DOHH2 (cell line): ENCODE results near the gene GNAO1.

Experiments
- H3F3A ChIP-seq: fragments of 200-600 bp; sonication (generic), shearing (Covaris generic); 2 replicates; pipeline ENCODE4 v1.6.0; 2016; ENCODE audit warnings: antibody characterized with exemption, mild to moderate bottlenecking; ENCODE audit not compliant: control insufficient read depth, insufficient read depth
- H3K27ac ChIP-seq: fragments of 200-600 bp; sonication (generic); 2 replicates; pipeline ENCODE4 v1.5.1; 2014; ENCODE audit warnings: low read depth, mild to moderate bottlenecking, low read length, moderate library complexity
- H3K27me3 ChIP-seq: fragments of 200-600 bp; sonication (generic); 2 replicates; pipeline ENCODE4 v1.6.1; 2014; ENCODE audit warnings: mild to moderate bottlenecking, low read length, mixed read lengths; ENCODE audit not compliant: control insufficient read depth
- H3K36me3 ChIP-seq: fragments of 200-600 bp; sonication (generic); 2 replicates; pipeline ENCODE4 v1.6.1; 2014; ENCODE audit warnings: mild to moderate bottlenecking, low read length, moderate library complexity, mixed read lengths; ENCODE audit not compliant: control insufficient read depth
- H3K4me1 ChIP-seq: fragments of 200-600 bp; sonication (generic); 2 replicates; pipeline ENCODE4 v1.6.1; 2014; ENCODE audit warnings: mild to moderate bottlenecking, low read length, mixed read lengths; ENCODE audit not compliant: control insufficient read depth
- H3K4me2 ChIP-seq: fragments of 200-600 bp; sonication (generic); 2 replicates; pipeline ENCODE4 v1.6.0; 2014; ENCODE audit warnings: mild to moderate bottlenecking, low read length, moderate library complexity
- H3K4me3 ChIP-seq: fragments of 200-600 bp; sonication (generic); 2 replicates; pipeline ENCODE4 v1.5.1; 2014; ENCODE audit warnings: mild to moderate bottlenecking, low read length, mixed read lengths
- H3K79me2 ChIP-seq: fragments of 200-600 bp; sonication (generic); 2 replicates; pipeline ENCODE4 v1.6.1; 2014; ENCODE audit warnings: mild to moderate bottlenecking, low read length, mixed read lengths; ENCODE audit not compliant: control insufficient read depth
- H3K9me2 ChIP-seq: fragments of 200-600 bp; sonication (generic); replicated peaks from 2 replicates; pipeline ENCODE4 v1.6.1; 2014; ENCODE audit warnings: mild to moderate bottlenecking, low read length, mixed read lengths; ENCODE audit not compliant: control insufficient read depth
- H3K9me3 ChIP-seq: fragments of 200-600 bp; sonication (generic); 2 replicates; pipeline ENCODE4 v1.6.1; 2014; ENCODE audit warnings: antibody characterized with exemption, low read length, mixed read lengths; ENCODE audit not compliant: control insufficient read depth, insufficient read depth
- H4K20me1 ChIP-seq: fragments of 200-600 bp; sonication (generic); 2 replicates; pipeline ENCODE4 v1.6.0; 2014; ENCODE audit warnings: low read depth, mild to moderate bottlenecking, antibody characterized with exemption, low read length, moderate library complexity; ENCODE audit not compliant: control insufficient read depth, insufficient read depth
- EZH2phosphoT487 ChIP-seq: fragments of 200-600 bp; sonication (generic); IDR thresholded peaks from 2 replicates; pipeline ENCODE4 v1.6.1; 2017; ENCODE audit warnings: borderline replicate concordance, mild to moderate bottlenecking, antibody characterized with exemption, low read length, moderate library complexity, mixed read lengths
- TF ChIP-seq, protein P1 (sequence below): fragments of 200-600 bp; sonication (generic); IDR thresholded peaks from one replicate; pipeline ENCODE4 v1.5.1; 2014; ENCODE audit warnings: antibody characterized with exemption, mild to moderate bottlenecking, low read depth, low read length; ENCODE audit not compliant: poor library complexity, severe bottlenecking

The GNAO1 gene

DNA sequence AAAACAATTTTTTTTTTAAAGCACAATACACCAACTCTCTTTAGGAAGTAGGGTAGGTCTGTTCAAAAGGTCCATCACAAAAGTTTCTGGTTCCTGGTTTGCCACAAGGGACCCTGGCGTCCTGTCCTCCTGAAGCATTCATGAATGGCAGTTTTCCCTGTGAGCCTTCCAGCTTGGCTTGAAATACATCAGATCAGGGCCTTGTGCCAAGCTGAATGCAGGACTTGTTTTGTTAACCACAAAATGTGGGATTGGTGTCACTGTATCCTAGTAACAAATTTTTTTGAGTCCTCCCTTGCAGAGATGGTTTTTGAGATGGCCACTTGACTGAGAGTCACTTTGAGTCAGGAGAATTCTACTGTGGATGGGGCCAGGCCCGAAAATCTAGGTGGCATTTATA, 3.9 kb downstream of the GNAO1 start:
- H3K4me2 ChIP-seq = no peak overlapping the region
- H3K4me3 ChIP-seq = no peak overlapping the region
- TF ChIP-seq, protein P1, sequence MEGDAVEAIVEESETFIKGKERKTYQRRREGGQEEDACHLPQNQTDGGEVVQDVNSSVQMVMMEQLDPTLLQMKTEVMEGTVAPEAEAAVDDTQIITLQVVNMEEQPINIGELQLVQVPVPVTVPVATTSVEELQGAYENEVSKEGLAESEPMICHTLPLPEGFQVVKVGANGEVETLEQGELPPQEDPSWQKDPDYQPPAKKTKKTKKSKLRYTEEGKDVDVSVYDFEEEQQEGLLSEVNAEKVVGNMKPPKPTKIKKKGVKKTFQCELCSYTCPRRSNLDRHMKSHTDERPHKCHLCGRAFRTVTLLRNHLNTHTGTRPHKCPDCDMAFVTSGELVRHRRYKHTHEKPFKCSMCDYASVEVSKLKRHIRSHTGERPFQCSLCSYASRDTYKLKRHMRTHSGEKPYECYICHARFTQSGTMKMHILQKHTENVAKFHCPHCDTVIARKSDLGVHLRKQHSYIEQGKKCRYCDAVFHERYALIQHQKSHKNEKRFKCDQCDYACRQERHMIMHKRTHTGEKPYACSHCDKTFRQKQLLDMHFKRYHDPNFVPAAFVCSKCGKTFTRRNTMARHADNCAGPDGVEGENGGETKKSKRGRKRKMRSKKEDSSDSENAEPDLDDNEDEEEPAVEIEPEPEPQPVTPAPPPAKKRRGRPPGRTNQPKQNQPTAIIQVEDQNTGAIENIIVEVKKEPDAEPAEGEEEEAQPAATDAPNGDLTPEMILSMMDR = no peak
- no peak for TF ChIP-seq EZH2phosphoT487

DNA sequence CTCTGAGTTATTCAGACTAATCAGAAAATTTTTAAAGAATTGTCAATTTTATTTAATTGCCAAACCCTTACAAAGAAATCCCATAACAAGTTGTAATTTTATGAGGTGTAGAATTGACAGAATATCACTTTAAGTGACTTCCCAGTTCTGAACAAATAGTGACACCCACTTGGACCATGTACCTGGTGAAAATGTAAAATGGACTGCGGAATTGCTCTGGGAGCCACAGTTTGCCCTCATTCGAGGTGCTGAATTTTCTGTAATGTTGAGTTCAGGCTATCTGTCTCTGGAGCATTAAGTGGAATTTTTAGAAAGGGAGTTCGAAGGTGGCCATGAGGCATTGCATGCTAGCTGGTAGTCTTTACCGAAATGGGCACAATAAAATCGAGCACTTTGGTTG, 5.1 kb downstream of the GNAO1 start:
- no peak overlapping the region for H3K27ac ChIP-seq
- H3K9me2 ChIP-seq = no peaks in the 10 kb centered on the region
- no peaks in the 10 kb centered on the region for H3K27me3 ChIP-seq
- H3K4me2 ChIP-seq = no peak overlapping the region
- H4K20me1 ChIP-seq = no peaks in the 10 kb centered on the region
- no peaks in the 10 kb centered on the region for H3K79me2 ChIP-seq
- H3K4me3 ChIP-seq = no peak overlapping the region
- TF ChIP-seq, protein P1 = no peak
- TF ChIP-seq EZH2phosphoT487 = no peak
- no peaks in the 10 kb centered on the region for H3K4me1 ChIP-seq
- H3F3A ChIP-seq = no peaks in the 10 kb centered on the region
- H3K9me3 ChIP-seq = no peaks in the 10 kb centered on the region
- no peaks in the 10 kb centered on the region for H3K36me3 ChIP-seq

More for the DNA sequence above, 3.9 kb downstream of the GNAO1 start:
- no peaks in the 10 kb centered on the region for H3K4me1 ChIP-seq
- H3K79me2 ChIP-seq = no peaks in the 10 kb centered on the region
- no peaks in the 10 kb centered on the region for H3K9me2 ChIP-seq
- H3K36me3 ChIP-seq = no peaks in the 10 kb centered on the region
- no peaks in the 10 kb centered on the region for H4K20me1 ChIP-seq
- peaks cover 4% of the 10 kb centered on the region; the same call in 1 of the 2 replicates for H3K27me3 ChIP-seq
- H3K27ac ChIP-seq = no peak overlapping the region
- no peaks in the 10 kb centered on the region for H3F3A ChIP-seq
- no peaks in the 10 kb centered on the region for H3K9me3 ChIP-seq

DNA sequence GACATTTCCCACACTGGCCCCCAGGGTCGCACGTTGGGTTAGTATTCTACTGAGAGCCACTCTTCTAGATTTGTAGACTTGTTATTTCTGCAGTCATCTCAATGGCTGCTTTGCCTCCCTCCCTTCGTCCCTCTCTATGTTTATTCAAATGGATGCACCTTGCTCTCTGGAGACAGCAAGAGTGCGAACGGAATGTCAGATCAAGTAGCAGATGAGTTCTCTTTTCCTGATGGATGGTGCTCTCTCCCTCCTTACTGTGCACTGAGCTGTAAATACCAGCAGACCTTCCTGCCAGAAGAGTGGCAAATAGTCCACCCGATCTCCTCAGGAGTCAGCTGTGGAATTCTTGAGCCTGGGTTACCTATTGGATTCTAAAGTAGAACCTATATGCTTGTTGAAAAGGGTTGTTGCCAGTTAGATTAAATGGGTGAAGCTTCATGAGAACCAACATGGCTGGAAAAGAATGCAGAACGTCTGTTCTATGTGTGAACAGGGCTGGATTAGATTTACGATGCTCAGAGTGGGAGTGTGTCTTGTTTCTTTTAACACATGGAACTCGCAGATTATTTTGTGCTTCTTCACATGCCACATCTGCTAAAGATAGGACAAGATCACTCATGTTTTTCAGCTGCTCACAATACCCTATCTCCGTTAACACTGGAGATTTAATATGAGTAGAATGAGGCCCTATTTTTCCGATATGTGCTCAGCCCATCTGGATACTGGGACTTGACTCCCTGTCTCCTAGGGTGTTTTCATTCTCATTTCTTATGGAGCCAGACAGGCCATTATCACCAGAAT, 6.1 kb downstream of the GNAO1 start:
- TF ChIP-seq EZH2phosphoT487 = no peak
- TF ChIP-seq, protein P1 = no peak
- H3K27me3 ChIP-seq = no peaks in the 10 kb centered on the region
- H3K79me2 ChIP-seq = no peaks in the 10 kb centered on the region
- H4K20me1 ChIP-seq = no peaks in the 10 kb centered on the region
- no peaks in the 10 kb centered on the region for H3F3A ChIP-seq
- no peak overlapping the region for H3K27ac ChIP-seq
- no peaks in the 10 kb centered on the region for H3K9me2 ChIP-seq
- no peaks in the 10 kb centered on the region for H3K4me1 ChIP-seq
- no peak overlapping the region for H3K4me2 ChIP-seq
- H3K4me3 ChIP-seq = no peak overlapping the region
- H3K36me3 ChIP-seq = no peaks in the 10 kb centered on the region
- H3K9me3 ChIP-seq = no peaks in the 10 kb centered on the region
